K562 (cell line): ENCODE results near the gene EPB41L4A. TPM values are rescaled to one million over a fixed set of nuclear protein-coding genes. Genes with fewer than 3 reads are reported as not detected.

Experiments
- ATAC-seq: fragments of 200-7000 bp; cut with Tn5 transposase; 3 replicates; pipeline ENCODE4 v1.9.1; 2020; ENCODE audit warnings: moderate library complexity
- BruUV-seq: library from RNA; stranded (reverse); fragments of 400-500 nt; replicated peaks from 2 replicates; lab custom pipeline; 2021; lab: Mats Ljungman, UMichigan
- CTCF ChIA-PET: fragments of 300-600 bp; formaldehyde crosslinking; extraction: SDS; loops from one replicate; lab custom pipeline; 2021; ENCODE audit warnings: low intra/inter-chr PET ratio; lab: Yijun Ruan, JAX
- POLR2A ChIA-PET: fragments of 300-600, 350-650 bp; sonication (Branson Sonifier 250); formaldehyde crosslinking; extraction: SDS; loops from one replicate; lab custom pipeline; 2021; ENCODE audit warnings: antibody characterized with exemption, inconsistent platforms; lab: Yijun Ruan, JAX
- DNase-seq, 4 experiments: peaks; one replicate each; pipeline versions ENCODE4 v3.0.0 to v3.0.0-alpha.2; 2011 to 2018; ENCODE audit warnings: low spot score in 3 of 4, mixed read lengths in 3 of 4; ENCODE audit errors: extremely low read depth in 1 of 4
- FAIRE-seq: peaks from 2 replicates; lab custom pipeline; 2011; peaks lifted over from hg19 to GRCh38; lab: Jason Lieb, UNC
- H2AFZ ChIP-seq: 2 replicates; pipeline ENCODE4 v1.6.0; 2011; ENCODE audit warnings: low read depth, low read length, control low read depth, inconsistent platforms
- H3K27ac ChIP-seq: fragments of 200-600 bp; 3 replicates; pipeline ENCODE4 v1.8.0; 2011; ENCODE audit warnings: low read depth, mild to moderate bottlenecking, control low read depth, inconsistent platforms, low read length, moderate library complexity, mixed read lengths; ENCODE audit errors: extremely low read depth
- H3K27me3 ChIP-seq, 2 experiments: fragments of 300-600 bp in 1 of 2; 2 replicates in 1 of 2; 3 replicates in 1 of 2; pipeline versions ENCODE4 v1.6.0 to v1.8.0; 2011; ENCODE audit warnings: inconsistent platforms in 2 of 2, low read length in 2 of 2, mild to moderate bottlenecking in 1 of 2, mixed read lengths in 1 of 2, moderate library complexity in 1 of 2; ENCODE audit not compliant: control insufficient read depth in 2 of 2, insufficient read depth in 2 of 2
- H3K36me3 ChIP-seq: fragments of 300-600 bp; 3 replicates; pipeline ENCODE4 v1.8.0; 2011; ENCODE audit warnings: mild to moderate bottlenecking, low read length, inconsistent platforms; ENCODE audit not compliant: control insufficient read depth, insufficient read depth
- H3K4me1 ChIP-seq, 2 experiments: fragments of 200-600 bp in 1 of 2; replicated peaks in 1 of 2; 2 replicates in 1 of 2; 3 replicates in 1 of 2; pipeline versions ENCODE4 v1.5.1 to v1.8.0; 2011; ENCODE audit warnings: inconsistent platforms in 2 of 2, low read length in 2 of 2, mild to moderate bottlenecking in 1 of 2, mixed read lengths in 1 of 2, moderate library complexity in 1 of 2; ENCODE audit not compliant: control insufficient read depth in 2 of 2, insufficient read depth in 2 of 2
- H3K4me2 ChIP-seq: 2 replicates; pipeline ENCODE4 v1.6.1; 2011; ENCODE audit warnings: low read length, control low read depth, inconsistent platforms, mixed read lengths; ENCODE audit not compliant: insufficient read depth
- H3K4me3 ChIP-seq: fragments of 200-600 bp; sonication (generic), shearing (Covaris generic); 2 replicates; pipeline ENCODE4 v1.5.1; 2016; ENCODE audit warnings: control low read depth, inconsistent platforms
- H3K79me2 ChIP-seq: fragments of 200-600 bp; 3 replicates; pipeline ENCODE4 v1.8.0; 2011; ENCODE audit warnings: low read length, inconsistent platforms; ENCODE audit not compliant: control insufficient read depth, insufficient read depth
- H3K9ac ChIP-seq, 2 experiments: 2 replicates each; pipeline versions ENCODE4 v1.6.0 to v1.6.1; 2011; ENCODE audit warnings: low read depth in 2 of 2, low read length in 2 of 2, control low read depth in 1 of 2, inconsistent platforms in 1 of 2, mild to moderate bottlenecking in 1 of 2, mixed read lengths in 1 of 2; ENCODE audit not compliant: insufficient read depth in 1 of 2
- H3K9me1 ChIP-seq: one replicate; pipeline ENCODE4 v1.6.0; 2011; ENCODE audit warnings: inconsistent platforms, mild to moderate bottlenecking, low read length, moderate library complexity; ENCODE audit not compliant: control insufficient read depth, insufficient read depth
- H3K9me3 ChIP-seq: replicated peaks from 2 replicates; pipeline ENCODE4 v1.5.1; 2011; ENCODE audit warnings: low read depth, low read length, inconsistent platforms; ENCODE audit not compliant: control insufficient read depth, insufficient read depth
- H4K20me1 ChIP-seq: replicated peaks from 2 replicates; pipeline ENCODE4 v1.6.1; 2011; ENCODE audit warnings: low read length, inconsistent platforms, mixed read lengths; ENCODE audit not compliant: control insufficient read depth, insufficient read depth
- BCOR ChIP-seq: fragments of 450-650 bp; IDR thresholded peaks from 2 replicates; pipeline ENCODE4 v1.6.1; 2016
- GATAD2B ChIP-seq: fragments of 450-650 bp; IDR thresholded peaks from 2 replicates; pipeline ENCODE4 v1.6.1; 2017; ENCODE audit warnings: mild to moderate bottlenecking, borderline replicate concordance
- PBX2 ChIP-seq, 2 experiments: IDR thresholded peaks in 1 of 2; conservative IDR thresholded peaks in 1 of 2; 2 replicates each; pipeline ENCODE4 v1.6.1; 2016; ENCODE audit warnings: low read depth in 2 of 2, mild to moderate bottlenecking in 1 of 2, missing compliant biosample characterization in 1 of 2, missing genetic modification characterization in 1 of 2, moderate library complexity in 1 of 2
- RAD21 ChIP-seq, 2 experiments: fragments of 250-450 bp in 1 of 2; fragments of 450-650 bp in 1 of 2; sonication (Bioruptor Pico) in 1 of 2; formaldehyde crosslinking in 1 of 2; IDR thresholded peaks in 1 of 2; conservative IDR thresholded peaks in 1 of 2; 2 replicates each; pipeline versions ENCODE4 v1.4.0 to v1.8.0; 2020 to 2022; ENCODE audit warnings: mild to moderate bottlenecking in 2 of 2, moderate library complexity in 1 of 2
- RREB1 ChIP-seq: fragments of 250-450 bp; sonication (Bioruptor Pico); IDR thresholded peaks from 2 replicates; pipeline ENCODE4 v1.4.0; 2020
- TAL1 ChIP-seq: fragments of 450-650 bp; IDR thresholded peaks from 2 replicates; pipeline ENCODE4 v1.6.1; 2016; ENCODE audit warnings: mild to moderate bottlenecking
- TCF7 ChIP-seq: sonication (generic); IDR thresholded peaks from 2 replicates; pipeline ENCODE4 v1.6.1; 2016; ENCODE audit warnings: antibody characterized with exemption, borderline replicate concordance
- YY1 ChIP-seq, 3 experiments: IDR thresholded peaks; 2 replicates each; pipeline ENCODE4 v1.6.1; 2011; ENCODE audit warnings: low read length in 2 of 3, mild to moderate bottlenecking in 2 of 3, moderate library complexity in 2 of 3, borderline replicate concordance in 1 of 3, control low read depth in 1 of 3, low read depth in 1 of 3; ENCODE audit not compliant: insufficient read depth in 3 of 3, insufficient replicate concordance in 2 of 3, control insufficient read depth in 1 of 3, insufficient read length in 1 of 3; ENCODE audit errors: extremely low read depth in 1 of 3
- WGBS: fragments of 100-300 bp; shearing (Covaris generic); methylation state at CpG from one replicate; pipeline ENCODE4 v1.1.6; 2016; ENCODE audit warnings: low coverage, mixed read lengths; ENCODE audit not compliant: insufficient coverage; ENCODE audit errors: missing lambda C conversion rate; 5-methylcytosine and 5-hydroxymethylcytosine counted together
- in situ Hi-C: fragments of 300-500 bp; cut with MboI; formaldehyde crosslinking; loops from 4 replicates; pipeline ENCODE4 v1.15.0; 2018; ENCODE audit warnings: inconsistent platforms, mixed read lengths
- intact Hi-C: fragments of 100-400 bp; cut with micrococcal nuclease; formaldehyde crosslinking; loops from 2 replicates; pipeline ENCODE4 v1.14.2; 2022
- polyA plus RNA-seq, 8 experiments: library from polyadenylated mRNA; depleted of rRNA in 4 of 8; stranded (reverse) in 5 of 8; unstranded in 3 of 8; fragments of >200 nt; fragmentation: Nextera tagmentation in 2 of 8; fragmentation: Illumina TruSeq in 1 of 8; extraction: Ambion mirVana in 2 of 8; extraction: Trizol in 1 of 8; gene quantifications; 2 replicates each; pipeline versions ENCODE4 v1.2.1 to v1.2.3, GENCODE V29; 2011 to 2014; ENCODE audit warnings: inconsistent platforms in 1 of 8, missing spikeins in 1 of 8
- total RNA-seq, 7 experiments: library from RNA; depleted of rRNA in 6 of 7; stranded (reverse); fragments of >200 nt in 6 of 7; fragmentation: Illumina TruSeq in 2 of 7; extraction: Trizol in 2 of 7; gene quantifications; 2 replicates each; pipeline versions ENCODE4 v1.2.1 to v1.2.3, GENCODE V29; 2011 to 2021; ENCODE audit warnings: low replicate concordance in 1 of 7

EPB41L4A gene
- total and polyA plus RNA-seq, 9 of the 15 experiments (the other 6 are each of a cell fraction or from before 2014, with no cell fraction given) = 0.04 to 0.35 (median 0.12) TPM; not detected in 3

- TF ChIP-seq RREB1 (no peak), GATAD2B (no peak), YY1 (IDR thresholded peaks at IDR 0.05; ENCODE audit: borderline replicate concordance in 1 of 3, control insufficient read depth in 1 of 3, extremely low read depth in 1 of 3, insufficient read depth in 3 of 3, insufficient read length in 1 of 3, insufficient replicate concordance in 2 of 3, low read depth in 1 of 3, low read length in 2 of 3) (no peak)
- TF ChIP-seq, all 486 proteins: peak for 2
Observed at GRCh38 chr5:112367400-112367799, 51.7 kb downstream of the EPB41L4A start (continued).

- peak; percentile 16 to 43 (median 21) for DNase-seq
- WGBS = 3% methylated on average over 2 of the region's 2 CpGs
- FAIRE-seq = peak; percentile 48
- no peak overlapping the region for H3K4me2 ChIP-seq
- POLR2A ChIA-PET = interaction anchor here (0.5 kb wide), 1 partner anchor 8 kb away, joined by 3 read pairs; no protein-coding TSS in a partner anchor
- H3K9ac ChIP-seq = no peak overlapping the region
- CTCF ChIA-PET = no interaction called here
- no peaks in the 10 kb centered on the region for H4K20me1 ChIP-seq
- H3K36me3 ChIP-seq = no peaks in the 10 kb centered on the region
- H2AFZ ChIP-seq = no peak overlapping the region
- peaks cover 0 to 2% of the 10 kb centered on the region in 2 experiments; a peak in 2 of 5 replicates for H3K4me1 ChIP-seq
- intact Hi-C loops = no loop called here
- in situ Hi-C loops = no loop called here
- no peaks in the 10 kb centered on the region for H3K79me2 ChIP-seq
- BruUV-seq = no TSS peak
- H3K9me1 ChIP-seq = no peaks in the 10 kb centered on the region
- no peak overlapping the region for H3K4me3 ChIP-seq
- ATAC-seq = peak; percentile 95
- H3K27ac ChIP-seq = no peak overlapping the region
- no peaks in the 10 kb centered on the region for H3K9me3 ChIP-seq
- 0 out of 5 replicates have a peak, but pooled peaks cover 0 to 2% of the 10 kb centered on the region in 2 experiments for H3K27me3 ChIP-seq
- TF ChIP-seq PBX2 (CRISPR knock-in tag; IDR thresholded peaks at IDR 0.05; ENCODE audit: low read depth) (no peak), PBX2 (tag; conservative IDR thresholded peaks at IDR 0.05; ENCODE audit: low read depth) (0 out of 2 replicates have a peak, but pooled peaks have one; percentile 10), TAL1 (peak; percentile 36; the same call in 1 of the 2 replicates), RAD21 (CRISPR knock-in tag; conservative IDR thresholded peaks at IDR 0.05 in 1 of 2, IDR thresholded peaks at IDR 0.05 in 1 of 2) (peak in 1 of 2 experiments; percentile 30; a peak in 2 of 4 replicates), TCF7 (no peak), BCOR (no peak)
Observed at GRCh38 chr5:112366987-112367386, 52.1 kb downstream of the EPB41L4A start.
